Endothelial cell of umbilical vein (primary cell): Measurements from ENCODE around the gene PPP1R10. TPM values are rescaled to one million over a fixed set of nuclear protein-coding genes. Genes with fewer than 3 reads are reported as not detected.
A peak's percentile ranks its signal among the peaks of the same experiment; 100 is the strongest.

Source experiments
- BruUV-seq: library from RNA; stranded (reverse); fragments of 400-500 nt; replicated peaks from 2 replicates; lab custom pipeline; 2021; lab: Mats Ljungman, UMichigan
- CTCF ChIA-PET: fragments of 300-600, 350-600 bp; sonication (Branson Sonifier 250); formaldehyde crosslinking; loops from one replicate; lab custom pipeline; 2021; ENCODE audit warnings: antibody characterized with exemption, inconsistent platforms; lab: Charles Lee
- POLR2A ChIA-PET: fragments of 300-600, 350-600 bp; sonication (Branson Sonifier 250); formaldehyde crosslinking; loops from one replicate; lab custom pipeline; 2021; ENCODE audit warnings: antibody characterized with exemption, inconsistent platforms; lab: Charles Lee
- DNase-seq: peaks from one replicate; pipeline ENCODE4 v3.0.0-alpha.2; 2011; ENCODE audit warnings: low read depth, low spot score
- FAIRE-seq: peaks from 2 replicates; lab custom pipeline; 2011; peaks lifted over from hg19 to GRCh38; lab: Jason Lieb, UNC
- H2AFZ ChIP-seq: 2 replicates; pipeline ENCODE4 v1.6.0; 2012; ENCODE audit warnings: low read depth, low read length, control low read depth, inconsistent platforms
- H3K27ac ChIP-seq: 2 replicates; pipeline ENCODE4 v1.5.1; 2011; ENCODE audit warnings: low read depth, mild to moderate bottlenecking, control low read depth, low read length, moderate library complexity; ENCODE audit not compliant: insufficient read depth
- H3K27me3 ChIP-seq, 2 experiments: 2 replicates each; pipeline versions ENCODE4 v1.6.0 to v1.6.1; 2011; ENCODE audit warnings: low read length in 2 of 2, mixed read lengths in 1 of 2; ENCODE audit not compliant: control insufficient read depth in 2 of 2, insufficient read depth in 2 of 2
- H3K36me3 ChIP-seq, 2 experiments: 2 replicates in 1 of 2; 3 replicates in 1 of 2; pipeline ENCODE4 v1.5.1; 2011; ENCODE audit warnings: low read length in 2 of 2, mild to moderate bottlenecking in 1 of 2, moderate library complexity in 1 of 2; ENCODE audit not compliant: control insufficient read depth in 2 of 2, insufficient read depth in 2 of 2; ENCODE audit errors: extremely low read depth in 1 of 2
- H3K4me1 ChIP-seq: 3 replicates; pipeline ENCODE4 v1.5.1; 2011; ENCODE audit warnings: mild to moderate bottlenecking, low read length; ENCODE audit not compliant: control insufficient read depth, insufficient read depth; ENCODE audit errors: extremely low read depth
- H3K4me2 ChIP-seq: 2 replicates; pipeline ENCODE4 v1.6.1; 2011; ENCODE audit warnings: low read length, control low read depth, mixed read lengths; ENCODE audit not compliant: insufficient read depth
- H3K4me3 ChIP-seq, 3 experiments: fragments of 200-600 bp in 1 of 3; sonication (generic), shearing (Covaris generic) in 1 of 3; replicated peaks in 1 of 3; 2 replicates each; pipeline ENCODE4 v1.5.1; 2011 to 2016; ENCODE audit warnings: control low read depth in 3 of 3, low read length in 3 of 3, mild to moderate bottlenecking in 2 of 3, inconsistent platforms in 1 of 3, low read depth in 1 of 3, moderate library complexity in 1 of 3; ENCODE audit not compliant: insufficient read depth in 1 of 3
- H3K79me2 ChIP-seq: 2 replicates; pipeline ENCODE4 v1.6.0; 2012; ENCODE audit warnings: low read length, inconsistent platforms; ENCODE audit not compliant: control insufficient read depth, insufficient read depth
- H3K9ac ChIP-seq: replicated peaks from 2 replicates; pipeline ENCODE3; 2011; ENCODE audit warnings: low read length, control low read depth; ENCODE audit not compliant: insufficient read depth; ENCODE audit errors: extremely low read depth
- H3K9me1 ChIP-seq: replicated peaks from 3 replicates; pipeline ENCODE4 v1.6.0; 2011; ENCODE audit warnings: mild to moderate bottlenecking, low read length; ENCODE audit not compliant: control insufficient read depth, insufficient read depth; ENCODE audit errors: extremely low read depth
- H3K9me3 ChIP-seq: replicated peaks from 2 replicates; pipeline ENCODE4 v1.5.1; 2012; ENCODE audit warnings: low read length, inconsistent platforms; ENCODE audit not compliant: control insufficient read depth, insufficient read depth
- H4K20me1 ChIP-seq: replicated peaks from 2 replicates; pipeline ENCODE3; 2011; ENCODE audit warnings: mild to moderate bottlenecking, low read length; ENCODE audit not compliant: control insufficient read depth, insufficient read depth; ENCODE audit errors: extremely low read depth
- CTCF ChIP-seq, 2 donors: IDR thresholded peaks; 1 replicate in 1 of 2; 2 replicates in 1 of 2; pipeline ENCODE4 v1.5.1; 2011; ENCODE audit warnings: low read length in 2 of 2, mild to moderate bottlenecking in 2 of 2, moderate library complexity in 2 of 2, control low read depth in 1 of 2, inconsistent platforms in 1 of 2, low read depth in 1 of 2; ENCODE audit not compliant: insufficient read depth in 1 of 2; ENCODE audit errors: extremely low read depth in 1 of 2
- EZH2 ChIP-seq: IDR thresholded peaks from 2 replicates; pipeline ENCODE4 v1.6.1; 2012; ENCODE audit warnings: borderline replicate concordance, low read depth, mild to moderate bottlenecking, moderate library complexity, low read length, inconsistent platforms; ENCODE audit not compliant: severe bottlenecking
- FOS ChIP-seq: IDR thresholded peaks from 2 replicates; pipeline ENCODE4 v1.6.1; 2011; ENCODE audit warnings: mild to moderate bottlenecking, low read length, moderate library complexity, borderline replicate concordance; ENCODE audit not compliant: insufficient read depth
- GATA2 ChIP-seq: IDR thresholded peaks from 2 replicates; pipeline ENCODE4 v1.7.0; 2011; ENCODE audit warnings: low read depth, mild to moderate bottlenecking, moderate library complexity, mixed read lengths, low read length; ENCODE audit not compliant: insufficient read length, insufficient read depth
- JUN ChIP-seq: IDR thresholded peaks from 2 replicates; pipeline ENCODE4 v1.6.1; 2011; ENCODE audit warnings: borderline replicate concordance, low read depth; ENCODE audit not compliant: insufficient read length, insufficient read depth
- MAX ChIP-seq: IDR thresholded peaks from 2 replicates; pipeline ENCODE4 v1.6.1; 2011; ENCODE audit not compliant: insufficient read depth, insufficient read length
- MYC ChIP-seq: IDR thresholded peaks from one replicate; pipeline ENCODE4 v1.6.1; 2011; ENCODE audit warnings: mild to moderate bottlenecking, low read depth, low read length
- POLR2A ChIP-seq: IDR thresholded peaks from 2 replicates; pipeline ENCODE4 v1.6.1; 2012; ENCODE audit warnings: low read depth, mild to moderate bottlenecking, control low read depth, low read length
- POLR2AphosphoS5 ChIP-seq: IDR thresholded peaks from 2 replicates; pipeline ENCODE4 v1.6.1; 2012; ENCODE audit warnings: low read depth, mild to moderate bottlenecking, control low read depth, low read length, moderate library complexity; ENCODE audit not compliant: insufficient read depth
- dilution Hi-C: fragments of 300-500 bp; cut with MboI; formaldehyde crosslinking; loops from one replicate; pipeline ENCODE4 v1.15.0; 2019; ENCODE audit warnings: low sequenced_read_pairs; ENCODE audit not compliant: extremely low pct_ligation_motif_present
- intact Hi-C: fragments of 100-400 bp; cut with micrococcal nuclease; formaldehyde crosslinking; loops from one replicate; pipeline ENCODE4 v1.10.0; 2022
- polyA plus RNA-seq, 4 experiments: library from polyadenylated mRNA; depleted of rRNA in 3 of 4; stranded (reverse) in 3 of 4; unstranded in 1 of 4; fragments of >200 nt; gene quantifications; 2 replicates each; pipeline versions ENCODE4 v1.2.1 to v1.2.3, GENCODE V29; 2011 to 2012; ENCODE audit warnings: missing spikeins in 1 of 4
- total RNA-seq: library from RNA; stranded (reverse); gene quantifications from 2 replicates; pipeline ENCODE4 v1.2.3, GENCODE V29; 2021

Gene PPP1R10
- total and polyA plus RNA-seq, 2 donors (not counting 3 experiments of a cell fraction or from before 2014, with no cell fraction given), result 19.2 to 88.3 TPM

GRCh38 chr6:30626484-30627366 is 9.7 kb upstream of the PPP1R10 start, which contains the start of gene ATAT1:
Gene ATAT1, plus strand, starts transcription at chr6:30626874.
- POLR2A ChIA-PET, result interaction anchor here (0.9 kb wide), 1 partner anchor 12 kb away, joined by 4 read pairs; no protein-coding TSS in a partner anchor

More at GRCh38 chr6:30626484-30627366, 9.7 kb upstream of the PPP1R10 start, which contains the start of gene ATAT1:
- intact Hi-C loops, result no loop called here
- peak within 1 kb of the TSS; percentile 66 for H3K27ac ChIP-seq
- H3K27me3 ChIP-seq, result no peaks in the 10 kb centered on the region
- BruUV-seq, result TSS peak; percentile 60
- peak within 1 kb of the TSS; percentile 84 for H3K9ac ChIP-seq
- H3K9me1 ChIP-seq, result no peaks in the 10 kb centered on the region
- FAIRE-seq, result peak; percentile 89
- no peaks in the 10 kb centered on the region for H4K20me1 ChIP-seq
- TF ChIP-seq POLR2AphosphoS5 (peak; percentile 97), JUN (no peak), GATA2 (no peak), CTCF (IDR thresholded peaks at IDR 0.05; ENCODE audit: extremely low read depth in 1 of 2, insufficient read depth in 1 of 2, low read depth in 1 of 2, low read length in 2 of 2) (peak; percentile 31 to 50), FOS (no peak), MAX (no peak), MYC (no peak), EZH2 (no peak), POLR2A (peak; percentile 97)
- H3K9me3 ChIP-seq, result no peaks in the 10 kb centered on the region
- peaks cover 4 to 12% of the 10 kb centered on the region in 2 experiments for H3K36me3 ChIP-seq
- H3K79me2 ChIP-seq, result no peaks in the 10 kb centered on the region
- dilution Hi-C loops, result no loop called here
- peak; percentile 89 for DNase-seq
- H3K4me2 ChIP-seq, result peak within 1 kb of the TSS; percentile 59
- CTCF ChIA-PET, result interaction anchor here (1.5 to 2.1 kb wide), 2 partner anchors 46 to 104 kb away, joined by 4 to 13 read pairs; partner anchors contain the start of gene DHX16
- H2AFZ ChIP-seq, result peak within 1 kb of the TSS; percentile 56
- peaks cover 8% of the 10 kb centered on the region for H3K4me1 ChIP-seq
- peak within 1 kb of the TSS; percentile 22 to 64 (median 51) for H3K4me3 ChIP-seq
